HG03175 (cell line): ENCODE results near the gene C10orf105.

Experiments
- ATAC-seq: cut with Tn5 transposase; IDR thresholded peaks from one replicate; pipeline ENCODE4 v1.9.1; 2021; ENCODE audit warnings: mild to moderate bottlenecking, moderate library complexity; ENCODE audit not compliant: unreplicated experiment

The C10orf105 gene

DNA sequence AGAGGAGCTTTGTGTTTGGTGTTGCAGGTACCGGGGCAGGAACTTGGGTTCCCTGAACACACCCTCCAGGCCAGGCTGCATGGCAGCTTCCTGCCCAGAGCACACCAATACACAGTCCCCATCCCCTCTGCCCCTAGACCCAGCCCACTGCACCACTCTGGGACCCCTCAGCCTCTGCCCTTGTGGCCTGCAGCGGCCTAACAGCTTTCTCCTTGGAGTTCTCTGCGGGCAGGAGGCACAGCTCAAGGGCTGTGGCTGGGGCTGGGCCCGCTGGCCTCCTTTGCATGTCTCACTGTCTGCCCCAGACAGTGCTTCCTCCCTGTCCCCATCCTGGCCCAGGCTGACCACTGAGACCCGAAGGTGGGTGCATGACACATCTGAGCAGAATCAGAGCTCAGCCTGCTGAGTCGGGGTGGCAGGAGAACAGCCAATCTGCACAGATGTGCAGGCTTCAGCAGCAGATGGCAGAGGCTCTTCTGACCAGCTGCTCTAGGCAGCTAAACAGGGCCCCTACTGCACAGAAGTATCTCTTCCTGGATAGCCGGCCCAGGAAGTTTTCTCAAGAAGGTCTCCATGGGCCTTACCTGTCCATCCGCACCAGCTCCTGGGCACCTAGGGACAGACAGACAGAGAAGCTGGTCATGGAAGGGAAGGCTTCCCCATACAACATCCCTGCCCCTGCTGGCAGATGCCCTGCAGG is 33.0 kb upstream of the C10orf105 start:
- ATAC-seq, result no peak

DNA sequence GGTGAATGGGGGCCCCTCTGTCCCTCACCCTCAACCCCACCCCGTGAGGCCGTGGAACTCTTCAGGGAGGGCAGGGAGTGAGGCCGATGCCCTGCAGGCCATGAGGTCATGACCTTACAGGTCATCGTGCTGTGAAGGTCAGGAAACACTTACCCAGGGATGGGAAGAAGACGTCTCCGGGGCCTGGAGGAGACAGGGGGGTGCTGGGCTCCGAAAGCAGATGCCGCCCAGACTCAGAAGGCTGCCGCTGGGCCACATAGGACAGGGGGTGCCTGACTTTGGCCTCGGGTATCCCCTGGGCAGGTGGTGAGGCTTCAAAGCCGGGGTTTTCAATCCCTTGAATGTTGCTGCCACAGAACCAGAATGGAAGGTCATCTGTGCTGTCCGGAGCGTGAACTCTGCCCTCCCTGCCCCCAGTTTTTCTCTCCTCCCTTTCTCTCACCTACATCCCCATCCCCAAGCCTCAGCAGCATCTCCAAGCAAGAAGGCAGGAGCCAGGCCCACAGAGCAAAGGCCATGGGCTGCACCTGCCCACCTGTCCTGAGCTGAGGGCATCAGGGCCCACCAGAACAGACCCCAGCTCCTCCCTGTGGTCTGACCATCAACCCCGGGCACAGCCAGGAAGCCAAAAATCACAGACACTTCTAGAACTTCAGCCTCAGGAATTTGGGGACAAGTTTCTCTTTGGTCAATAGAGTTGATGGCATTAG is 32.1 kb upstream of the C10orf105 start:
- no peak for ATAC-seq

DNA sequence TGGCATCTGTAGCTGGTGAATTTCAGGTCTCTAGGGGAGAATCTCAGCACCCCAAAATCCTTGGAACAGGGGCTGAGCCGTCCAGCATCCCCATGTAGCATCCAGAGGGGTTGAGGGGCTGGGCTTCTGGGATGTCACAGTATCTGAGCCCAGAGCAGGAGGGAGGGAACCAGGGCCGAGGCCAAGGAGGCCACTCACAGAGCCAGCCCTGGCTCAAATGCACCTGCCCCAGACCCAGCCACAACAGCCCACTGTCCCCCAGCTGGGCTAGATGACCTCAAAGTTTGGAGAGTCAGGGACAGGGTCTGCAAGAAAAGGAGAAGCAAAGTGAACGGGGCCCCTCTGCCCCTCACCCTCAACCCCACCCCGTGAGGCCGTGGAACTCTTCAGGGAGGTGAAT is 31.4 kb upstream of the C10orf105 start:
- ATAC-seq, result no peak

DNA sequence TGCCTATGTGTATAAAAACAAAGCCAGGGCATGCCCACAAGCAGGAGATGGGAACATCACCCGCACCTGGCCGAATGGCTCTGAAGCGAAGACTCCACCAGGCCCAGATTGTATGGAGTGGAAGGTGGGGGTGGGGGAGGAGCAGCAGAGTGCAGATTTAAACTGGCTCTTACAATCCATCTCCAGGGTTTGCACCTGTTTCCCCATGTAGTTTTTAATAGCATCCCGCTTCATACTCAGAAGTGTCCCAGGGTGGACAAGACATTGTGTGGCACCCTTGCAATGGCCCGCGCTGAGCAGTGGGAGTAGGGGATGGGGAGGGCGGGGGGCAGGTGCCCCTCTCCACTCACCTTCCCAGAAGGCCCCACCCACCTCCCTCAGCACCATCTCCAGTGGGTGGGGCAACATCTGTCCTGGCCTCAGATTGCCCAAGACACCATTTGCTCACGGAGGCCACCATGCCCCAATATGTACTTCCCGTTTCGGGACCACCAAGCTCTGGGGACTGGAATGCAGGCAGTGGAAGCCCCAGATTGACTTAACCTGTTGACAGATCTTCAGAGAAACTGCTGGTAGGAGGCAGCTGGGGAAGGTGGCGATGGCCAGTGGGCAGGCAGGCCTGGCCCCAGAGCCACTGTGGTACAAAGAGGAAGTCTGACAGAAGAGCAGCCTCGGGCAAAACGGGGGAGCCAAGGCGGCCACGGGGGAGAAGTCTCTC is 30.7 kb upstream of the C10orf105 start:
- ATAC-seq, result no peak

DNA sequence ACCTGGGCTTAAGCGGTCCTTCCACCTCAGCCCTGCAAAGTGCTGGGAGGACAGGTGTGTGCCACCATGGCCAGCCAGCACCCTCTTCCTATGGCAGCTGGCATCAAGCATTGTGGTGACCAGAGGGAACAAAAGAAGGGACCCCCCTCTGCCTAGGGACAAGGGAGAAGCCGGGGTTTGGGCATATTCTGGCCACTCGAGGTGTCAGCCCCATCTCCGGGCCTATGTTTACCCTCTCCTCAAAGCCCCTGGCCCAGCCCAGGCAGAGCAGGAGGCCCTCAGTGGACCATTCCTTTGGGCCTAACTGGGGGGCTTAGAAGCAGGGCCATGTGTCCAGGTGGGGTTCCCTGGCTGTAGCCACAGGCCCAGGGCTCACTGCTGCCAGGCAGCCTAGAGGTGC is 29.8 kb upstream of the C10orf105 start:
- no peak for ATAC-seq

DNA sequence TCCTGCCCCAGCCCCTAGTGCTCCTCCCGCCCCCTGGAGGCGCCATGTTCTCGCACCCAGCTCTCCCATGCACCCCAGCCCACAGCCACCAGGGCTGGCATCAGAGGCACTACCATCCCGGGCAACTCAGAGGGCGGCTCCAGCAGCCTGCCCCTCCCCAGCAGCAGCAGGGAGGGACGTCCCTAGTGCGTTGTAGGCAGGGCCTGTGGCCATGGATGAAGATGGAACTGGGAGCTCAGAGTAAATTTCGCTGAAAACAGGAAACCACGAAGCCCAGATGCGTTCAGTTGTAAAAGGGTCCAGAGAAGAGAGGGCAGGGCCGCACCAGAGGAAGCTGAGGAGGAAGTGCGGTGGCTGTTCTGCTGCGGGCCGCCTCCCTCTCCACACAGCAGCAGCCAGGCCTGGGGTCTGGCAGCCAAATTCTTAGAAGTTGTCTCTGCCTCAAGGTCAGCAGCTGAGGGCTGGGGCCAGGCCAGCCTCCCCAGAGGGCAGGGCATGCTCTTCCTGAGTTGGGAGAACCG is 29.2 kb upstream of the C10orf105 start:
- ATAC-seq, result peak; percentile 58

DNA sequence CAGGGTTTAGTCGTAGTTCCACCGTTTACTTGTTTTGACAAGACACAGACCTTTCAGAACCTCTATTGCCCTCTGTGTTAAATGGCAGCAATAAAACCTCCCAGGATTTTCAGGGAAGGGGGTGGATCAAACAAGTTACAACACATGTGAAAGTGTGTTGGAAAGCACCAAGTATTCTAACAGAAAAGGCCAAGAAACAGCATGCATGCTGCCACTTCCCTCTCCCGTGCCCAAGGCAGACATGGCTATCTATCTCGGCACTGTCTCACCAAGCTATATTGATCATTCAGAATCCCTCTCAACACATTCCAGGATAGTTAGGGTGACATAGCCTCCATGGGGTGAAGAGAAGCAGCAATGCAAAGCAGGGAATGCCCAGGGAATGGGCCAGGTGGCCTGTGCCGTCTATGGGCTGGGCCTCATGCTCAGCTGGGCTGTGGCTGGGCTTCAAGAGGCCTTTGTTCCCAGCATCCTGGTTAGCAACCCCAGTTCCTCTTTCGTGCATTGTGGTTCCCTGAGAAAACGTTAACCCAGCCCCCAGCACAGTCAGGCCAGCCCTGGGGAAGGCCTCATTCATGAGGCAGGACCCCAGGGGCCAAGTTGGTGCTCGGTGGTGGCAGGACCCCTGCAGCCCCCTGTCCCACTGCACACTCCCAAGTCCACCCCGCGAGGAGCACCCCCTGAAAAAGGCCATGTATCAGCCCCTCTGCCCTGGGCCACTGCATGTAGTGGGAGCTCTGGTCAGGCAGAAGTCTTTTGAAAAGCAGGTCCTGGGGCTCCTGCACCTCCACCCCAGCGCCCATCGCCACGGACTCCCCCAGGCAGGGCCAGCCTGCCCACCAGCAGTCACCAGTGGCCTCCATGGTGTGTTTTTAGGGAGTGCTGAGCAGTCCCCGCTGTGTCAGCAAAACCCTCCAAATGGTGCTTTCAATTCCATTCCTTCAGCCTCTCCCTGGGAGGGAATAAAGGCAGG is 28.3 kb upstream of the C10orf105 start:
- ATAC-seq, result no peak

DNA sequence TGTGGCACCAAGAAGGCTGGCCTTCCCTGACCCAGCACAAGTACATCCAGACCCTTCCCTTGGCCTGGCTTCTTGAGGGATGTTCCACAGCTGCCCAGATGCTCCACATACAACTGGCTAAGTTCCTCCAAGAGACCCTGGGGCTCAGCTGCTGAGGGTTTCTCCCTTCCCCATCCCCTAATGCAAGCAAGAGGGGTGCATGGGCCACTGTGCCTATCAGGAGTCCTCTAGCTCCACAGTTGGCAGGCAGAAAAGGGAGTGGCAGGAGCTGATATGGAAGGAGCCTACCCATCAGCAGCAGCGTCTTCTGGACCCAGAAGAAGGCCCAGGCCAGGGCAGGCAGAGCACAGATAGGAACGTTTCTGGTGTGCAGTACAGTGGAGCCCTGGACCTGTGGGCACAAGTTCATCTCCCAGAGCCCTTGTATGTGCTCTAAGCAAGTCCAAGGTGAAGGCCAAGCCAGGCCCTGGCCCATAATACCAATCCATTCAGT is 27.5 kb upstream of the C10orf105 start:
- no peak for ATAC-seq

DNA sequence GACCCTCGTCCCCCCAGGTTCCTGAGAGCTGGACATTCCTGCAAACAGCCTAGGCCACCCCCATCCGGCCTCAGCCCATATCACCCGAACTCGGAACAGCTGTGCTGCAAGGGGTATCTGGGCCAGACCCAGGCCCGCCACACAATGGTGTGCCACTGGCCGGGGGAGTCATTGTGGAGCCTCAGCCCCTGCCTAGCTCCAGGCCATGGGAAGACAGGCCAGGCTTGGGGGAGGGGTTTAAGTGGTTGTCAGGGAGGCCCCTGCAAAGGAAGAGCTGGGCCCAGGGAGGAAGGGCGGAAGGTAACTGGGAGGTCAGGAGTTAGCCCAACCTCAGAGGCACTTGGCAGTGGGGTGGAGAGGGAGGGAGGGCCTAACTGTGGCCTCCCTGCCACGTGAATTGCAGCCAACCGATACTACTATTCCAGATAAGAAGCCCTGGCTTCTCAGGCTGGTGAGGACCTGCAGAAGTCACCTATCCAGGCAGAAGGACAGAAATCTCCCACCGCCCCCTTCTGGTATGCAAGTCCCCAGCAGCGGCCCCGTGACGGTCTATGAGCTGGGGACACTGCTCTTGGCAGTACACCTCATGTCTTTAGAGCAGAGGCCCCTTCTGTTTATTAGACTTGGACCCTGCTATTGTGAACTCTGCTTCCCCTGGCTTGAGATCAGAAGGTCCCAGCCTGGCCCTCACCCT is 26.9 kb upstream of the C10orf105 start:
- no peak for ATAC-seq

DNA sequence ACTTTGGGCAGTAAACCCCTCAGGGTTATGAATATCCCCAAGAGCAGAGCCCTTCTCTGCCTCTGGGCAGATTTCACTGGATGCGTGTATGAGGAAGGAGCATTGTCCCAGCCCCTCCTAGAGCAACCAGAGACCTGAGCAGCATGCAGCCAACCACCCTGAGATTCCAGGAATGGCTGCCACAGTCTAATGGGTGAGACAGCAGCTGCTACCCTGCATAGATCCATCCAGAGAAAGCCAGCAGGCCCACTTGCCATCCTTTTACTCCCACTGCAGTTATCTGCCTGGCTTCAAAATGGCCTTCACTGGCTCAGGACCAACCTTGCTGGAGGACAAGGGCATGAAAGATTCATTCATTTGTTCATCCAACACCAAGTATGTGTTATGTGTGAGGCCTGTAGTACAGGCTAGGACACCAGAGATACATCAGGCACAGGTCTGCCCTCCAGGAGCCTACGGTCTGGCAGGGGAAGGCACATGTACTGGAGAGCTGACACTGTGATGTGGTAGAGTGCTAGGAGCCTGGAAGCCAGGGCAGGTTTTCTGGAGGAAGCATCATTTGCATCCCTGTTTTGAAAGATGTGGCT is 26.2 kb upstream of the C10orf105 start:
- no peak for ATAC-seq

DNA sequence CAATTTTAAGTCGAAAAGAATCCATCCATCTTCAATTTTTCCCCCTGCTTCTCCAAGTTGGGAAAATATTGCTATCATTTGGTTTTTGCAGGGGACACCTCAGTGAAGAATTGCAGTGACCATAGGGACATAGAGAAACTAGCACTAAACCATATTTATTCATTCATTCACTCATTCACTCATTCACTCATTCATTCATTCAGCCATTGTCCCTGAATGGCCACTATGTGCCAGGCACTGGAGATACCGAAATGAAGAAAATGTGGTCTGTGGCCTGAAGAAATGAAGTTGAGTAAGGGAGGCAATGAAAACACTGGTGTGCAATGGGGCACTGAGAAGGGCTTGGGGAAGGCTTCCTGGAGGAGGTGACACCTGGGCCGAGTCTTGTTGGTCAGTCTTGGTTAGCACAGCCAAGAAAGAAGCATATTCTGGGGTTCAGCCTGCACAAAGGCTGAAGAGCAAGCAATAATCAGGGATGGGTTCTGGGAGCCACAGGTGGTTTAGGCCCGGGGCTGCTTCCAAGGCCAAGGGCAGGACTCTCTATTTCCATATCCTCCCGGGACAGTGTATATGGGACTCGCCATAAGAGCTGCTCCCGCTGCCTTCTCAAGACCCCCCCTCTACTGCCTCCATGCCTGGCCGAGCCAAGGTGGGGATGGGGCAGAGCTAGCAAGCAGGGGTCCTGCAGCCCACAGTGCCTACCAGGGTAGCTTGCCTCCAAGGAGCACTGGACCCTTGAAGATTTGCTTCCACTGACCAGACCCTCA is 25.5 kb upstream of the C10orf105 start:
- ATAC-seq, result no peak

DNA sequence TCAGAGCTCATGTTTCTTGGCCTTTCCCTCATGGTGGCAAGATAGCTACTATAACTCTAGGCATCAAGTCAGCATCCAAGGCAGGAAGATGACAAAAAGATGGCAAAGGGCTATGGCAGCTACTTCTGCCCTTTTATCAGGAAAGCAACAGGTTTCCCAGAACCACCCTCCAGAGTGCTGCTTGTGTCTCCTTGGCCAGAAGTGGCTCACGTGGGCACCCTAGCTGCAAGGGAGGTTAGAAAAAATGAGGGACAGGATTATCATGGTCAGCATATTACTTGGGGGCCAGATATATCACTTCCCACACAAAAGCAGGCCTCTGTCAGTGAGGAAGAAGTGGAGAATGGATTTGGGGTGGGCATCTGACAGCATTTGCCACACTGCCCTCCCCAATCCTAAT is 24.3 kb upstream of the C10orf105 start:
- no peak for ATAC-seq

DNA sequence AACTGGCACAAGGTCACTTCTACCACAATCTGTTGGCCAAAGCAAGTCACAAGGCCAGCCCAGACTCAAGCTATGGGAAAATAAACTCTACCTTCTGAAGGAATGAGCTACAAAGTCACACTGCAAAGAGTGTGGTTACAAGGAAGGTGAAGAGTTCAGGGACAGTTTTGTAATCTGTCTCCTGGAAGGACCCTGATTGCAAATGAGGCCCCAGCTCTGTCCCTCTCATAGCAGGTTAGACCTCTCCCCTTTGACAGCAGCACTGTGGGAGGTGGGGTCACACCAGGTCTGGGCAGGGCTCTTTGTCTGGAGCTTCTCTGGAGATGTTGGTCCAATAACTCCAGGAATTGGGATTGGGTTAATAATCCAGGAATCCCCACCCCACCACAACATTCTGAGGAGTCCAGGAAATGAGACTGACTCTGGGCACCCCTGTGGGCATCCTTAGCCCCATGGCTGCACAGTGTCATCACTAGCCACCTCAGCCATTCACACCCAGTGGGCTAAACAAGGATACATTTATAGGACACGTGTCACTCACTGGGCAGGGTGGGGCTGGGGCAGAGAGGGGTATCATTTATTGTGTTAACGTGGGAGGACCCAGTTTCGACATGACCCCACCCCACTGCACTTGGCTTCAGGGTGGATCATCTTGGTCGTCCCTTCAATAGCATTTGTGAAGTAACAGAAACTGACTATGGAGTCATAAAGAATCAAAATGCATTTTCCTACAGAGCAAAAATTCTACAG is 23.7 kb upstream of the C10orf105 start:
- ATAC-seq, result no peak

DNA sequence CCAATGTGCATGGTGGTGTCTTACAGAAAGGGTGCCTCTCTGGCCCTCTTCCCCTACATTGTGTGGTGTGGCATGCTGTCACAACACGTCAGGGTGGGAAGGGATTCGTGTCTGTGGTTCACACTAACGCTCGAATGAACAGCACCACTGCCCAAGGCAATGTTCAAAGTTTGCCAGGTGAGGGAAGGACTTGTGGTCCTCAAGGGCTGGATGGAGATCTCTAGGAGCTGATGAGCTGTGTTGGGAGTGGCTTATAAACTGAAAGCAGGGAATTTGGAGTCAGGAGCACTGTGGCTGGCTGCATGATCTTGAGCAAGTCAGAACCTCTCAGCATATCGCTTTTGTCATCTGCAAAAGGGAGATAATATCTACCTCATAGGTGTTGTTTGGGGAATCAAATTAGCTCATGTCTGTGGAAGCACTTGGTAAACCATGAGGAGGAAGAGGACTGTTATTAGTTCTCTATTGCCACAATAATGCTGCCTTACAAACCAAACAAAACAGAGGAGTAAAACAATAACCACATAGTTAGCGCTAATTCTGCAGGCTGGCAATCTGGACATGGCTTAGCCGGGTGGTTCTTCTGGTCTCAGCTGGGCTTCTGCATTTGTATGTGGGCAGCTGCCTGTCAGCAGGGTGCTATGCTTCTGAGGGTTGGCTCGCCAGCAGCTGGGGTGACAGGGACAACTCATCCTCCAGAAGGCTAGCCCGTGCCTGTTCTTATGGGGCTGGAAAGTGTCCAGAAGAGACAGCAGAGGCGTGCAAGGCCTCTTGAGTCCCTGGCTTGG is 22.9 kb upstream of the C10orf105 start:
- no peak for ATAC-seq

DNA sequence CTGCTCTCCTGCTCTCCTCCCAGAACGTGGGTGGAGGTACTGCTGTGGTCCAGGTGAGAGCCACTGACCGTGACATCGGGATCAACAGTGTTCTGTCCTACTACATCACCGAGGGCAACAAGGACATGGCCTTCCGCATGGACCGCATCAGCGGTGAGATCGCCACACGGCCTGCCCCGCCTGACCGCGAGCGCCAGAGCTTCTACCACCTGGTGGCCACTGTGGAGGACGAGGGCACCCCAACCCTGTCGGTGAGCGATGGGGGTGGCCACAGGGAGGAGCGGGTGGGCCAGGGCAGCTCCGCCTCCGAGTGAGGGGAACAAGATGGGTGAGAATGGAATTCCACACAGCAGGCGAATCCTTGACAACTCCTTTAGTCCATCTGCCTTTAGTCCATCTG is 22.1 kb upstream of the C10orf105 start:
- no peak for ATAC-seq

DNA sequence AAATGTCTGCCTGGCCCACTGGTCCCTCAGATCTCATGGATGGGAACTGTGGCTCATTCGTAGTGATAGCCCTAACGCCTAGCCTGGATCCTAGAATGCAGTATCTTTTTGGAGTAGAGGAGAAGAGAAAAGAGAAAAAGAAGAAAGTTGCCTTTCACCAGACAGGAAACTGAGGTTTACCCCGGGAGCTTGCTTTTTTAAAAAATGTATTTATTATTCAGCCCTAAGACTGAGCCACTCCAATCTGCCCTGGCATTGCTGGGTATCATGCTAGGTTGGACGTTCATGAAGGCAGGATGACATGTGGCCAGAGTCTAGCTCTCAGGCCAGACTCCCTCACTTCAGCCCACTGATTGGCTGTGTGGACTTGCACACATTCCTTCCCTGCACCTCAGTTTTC is 21.5 kb upstream of the C10orf105 start:
- no peak for ATAC-seq

DNA sequence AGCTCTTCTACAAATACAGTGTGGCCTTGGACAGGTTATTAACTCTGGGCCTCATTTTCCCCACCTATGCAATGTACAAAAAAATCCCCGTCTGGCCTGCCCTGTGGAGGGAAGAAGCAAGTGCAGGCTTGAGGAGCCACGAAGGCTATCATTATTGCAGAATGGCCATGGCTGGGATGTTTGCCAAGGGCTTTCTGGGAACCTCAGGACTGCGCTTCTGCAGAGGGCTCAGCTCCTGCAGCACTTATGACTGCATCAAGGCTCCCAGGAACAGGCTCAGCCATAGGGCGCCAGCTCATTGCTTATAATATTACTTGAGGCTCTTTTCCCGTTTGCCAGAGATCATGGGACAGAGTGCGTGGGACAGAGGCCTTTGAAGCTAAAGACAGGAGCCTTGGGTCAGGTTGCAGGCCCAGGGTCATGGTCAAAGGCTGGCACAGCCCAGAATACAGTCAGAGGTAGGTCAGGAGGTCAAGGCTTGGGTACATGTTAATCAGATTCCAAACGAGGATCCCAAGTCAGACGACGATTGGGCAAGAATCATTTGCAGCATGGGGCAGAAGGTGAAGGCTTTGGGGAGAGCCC is 20.6 kb upstream of the C10orf105 start:
- ATAC-seq, result no peak
